Liver (tissue), 3 donors: ENCODE results near the gene YTHDF2.

Experiments used
- CTCF ChIP-seq: fragments of 150-350 bp; IDR thresholded peaks from 2 replicates; pipeline ENCODE4 v1.5.1; 2017; ENCODE audit warnings: improper control_type of control experiment, low read depth, low read length; ENCODE audit not compliant: missing input control
- SP1 ChIP-seq: IDR thresholded peaks from 2 replicates; pipeline ENCODE4 v1.6.1; 2018; ENCODE audit warnings: antibody characterized with exemption, mild to moderate bottlenecking
- TAF1 ChIP-seq: conservative IDR thresholded peaks from 2 replicates; pipeline ENCODE4 v1.6.1; 2016; ENCODE audit warnings: antibody characterized with exemption, mild to moderate bottlenecking
- donor health status: healthy.
- donor health status: healthy.

- TF ChIP-seq CTCF, result no peak
- TF ChIP-seq TAF1, result no peak
- TF ChIP-seq SP1, result no peak
Measured at GRCh38 chr1:28792644-28793121, 55.9 kb downstream of the YTHDF2 start.
